H1 (cell line): Measurements from ENCODE around the gene TTBK2. TPM values are rescaled to one million over a fixed set of nuclear protein-coding genes. Genes with fewer than 3 reads are reported as not detected.

ENCODE experiments used
- CTCF ChIA-PET: fragments of 300-600 bp; sonication (Branson Sonifier 250); formaldehyde crosslinking; loops from one replicate; lab custom pipeline; 2021; ENCODE audit not compliant: partially characterized antibody; lab: Charles Lee
- POLR2A ChIA-PET: fragments of 300-600 bp; sonication (Branson Sonifier 250); formaldehyde crosslinking; loops from one replicate; lab custom pipeline; 2021; ENCODE audit warnings: inconsistent platforms; ENCODE audit not compliant: partially characterized antibody; lab: Charles Lee
- DNase-seq, 2 experiments: peaks; one replicate each; pipeline versions ENCODE4 v3.0.0 to v3.0.0-alpha.2; 2010 to 2022; ENCODE audit warnings: low spot score in 2 of 2, low read depth in 1 of 2, mixed read lengths in 1 of 2
- FAIRE-seq: peaks from 2 replicates; lab custom pipeline; 2011; peaks lifted over from hg19 to GRCh38; lab: Jason Lieb, UNC
- H2AFZ ChIP-seq: 2 replicates; pipeline ENCODE4 v1.8.1; 2012; ENCODE audit warnings: low read length, inconsistent platforms
- H2AK5ac ChIP-seq: 2 replicates; pipeline ENCODE4 v1.6.1; 2013; ENCODE audit warnings: low read depth, low read length
- H2BK120ac ChIP-seq: replicated peaks from 2 replicates; pipeline ENCODE3; 2013; ENCODE audit warnings: low read depth, low read length, inconsistent platforms
- H2BK12ac ChIP-seq: 2 replicates; pipeline ENCODE4 v1.6.1; 2013; ENCODE audit warnings: low read depth, low read length
- H2BK15ac ChIP-seq: 2 replicates; pipeline ENCODE4 v1.6.1; 2013; ENCODE audit warnings: low read length
- H2BK20ac ChIP-seq: 2 replicates; pipeline ENCODE4 v1.6.1; 2013; ENCODE audit warnings: low read length
- H2BK5ac ChIP-seq: 2 replicates; pipeline ENCODE4 v1.6.1; 2013; ENCODE audit warnings: low read depth, low read length
- H3K14ac ChIP-seq: 2 replicates; pipeline ENCODE4 v1.6.1; 2013; ENCODE audit warnings: inconsistent platforms; ENCODE audit not compliant: insufficient read length
- H3K18ac ChIP-seq: 2 replicates; pipeline ENCODE4 v1.6.1; 2013; ENCODE audit warnings: low read length; ENCODE audit errors: extremely low read depth
- H3K23ac ChIP-seq: 2 replicates; pipeline ENCODE4 v1.6.1; 2013; ENCODE audit warnings: inconsistent platforms; ENCODE audit not compliant: insufficient read length
- H3K23me2 ChIP-seq: 2 replicates; pipeline ENCODE4 v1.6.1; 2013; ENCODE audit warnings: low read depth, low read length
- H3K27ac ChIP-seq: 2 replicates; pipeline ENCODE4 v1.6.1; 2011; ENCODE audit warnings: low read depth, low read length, inconsistent platforms
- H3K27me3 ChIP-seq, 4 experiments: replicated peaks in 1 of 4; 1 replicate in 1 of 4; 2 replicates in 3 of 4; pipeline versions ENCODE4 v1.6.1 to v1.8.1; 2011 to 2013; ENCODE audit warnings: low read length in 3 of 4, mild to moderate bottlenecking in 3 of 4, inconsistent platforms in 2 of 4, mixed read lengths in 2 of 4, moderate library complexity in 1 of 4; ENCODE audit not compliant: control insufficient read depth in 3 of 4, insufficient read depth in 3 of 4; ENCODE audit errors: extremely low read depth in 1 of 4
- H3K36me3 ChIP-seq, 4 experiments: 2 replicates each; pipeline versions ENCODE4 v1.6.1 to v1.8.1; 2011 to 2013; ENCODE audit warnings: mild to moderate bottlenecking in 4 of 4, low read length in 3 of 4, moderate library complexity in 2 of 4, control low read depth in 1 of 4, inconsistent platforms in 1 of 4; ENCODE audit not compliant: insufficient read depth in 4 of 4, control insufficient read depth in 2 of 4
- H3K4ac ChIP-seq: replicated peaks from 2 replicates; pipeline ENCODE3; 2013; ENCODE audit warnings: low read length, low read depth, mixed read lengths, inconsistent platforms; ENCODE audit not compliant: insufficient read length
- H3K4me1 ChIP-seq, 4 experiments: replicated peaks in 1 of 4; 1 replicate in 1 of 4; 2 replicates in 3 of 4; pipeline versions ENCODE4 v1.6.1 to v1.8.1; 2011 to 2013; ENCODE audit warnings: low read length in 3 of 4, inconsistent platforms in 2 of 4, mixed read lengths in 1 of 4; ENCODE audit not compliant: insufficient read depth in 4 of 4, control insufficient read depth in 3 of 4
- H3K4me2 ChIP-seq, 2 experiments: 2 replicates each; pipeline versions ENCODE4 v1.6.1 to v1.8.1; 2011 to 2013; ENCODE audit warnings: low read depth in 2 of 2, low read length in 2 of 2, control low read depth in 1 of 2, inconsistent platforms in 1 of 2, mild to moderate bottlenecking in 1 of 2; ENCODE audit not compliant: insufficient read depth in 1 of 2
- H3K4me3 ChIP-seq, 4 experiments: fragments of 200-600, 300-600 bp in 1 of 4; sonication (generic), shearing (Covaris generic), sonication (Bioruptor Twin) in 1 of 4; 2 replicates each; pipeline versions ENCODE4 v1.5.1 to v1.8.1; 2011 to 2016; ENCODE audit warnings: low read length in 4 of 4, low read depth in 3 of 4, control low read depth in 2 of 4, inconsistent platforms in 2 of 4, mild to moderate bottlenecking in 2 of 4, mixed read lengths in 1 of 4, moderate library complexity in 1 of 4; ENCODE audit not compliant: insufficient read depth in 2 of 4; ENCODE audit errors: extremely low read depth in 1 of 4
- H3K56ac ChIP-seq: replicated peaks from 2 replicates; pipeline ENCODE3; 2013; ENCODE audit warnings: low read depth, mild to moderate bottlenecking, mixed read lengths, low read length, inconsistent platforms; ENCODE audit not compliant: insufficient read length
- H3K79me1 ChIP-seq: 2 replicates; pipeline ENCODE4 v1.6.1; 2013; ENCODE audit warnings: low read depth, low read length, control low read depth
- H3K79me2 ChIP-seq, 2 experiments: 2 replicates each; pipeline versions ENCODE4 v1.6.1 to v1.8.1; 2012 to 2013; ENCODE audit warnings: low read length in 2 of 2, mild to moderate bottlenecking in 2 of 2, inconsistent platforms in 1 of 2; ENCODE audit not compliant: insufficient read depth in 2 of 2, control insufficient read depth in 1 of 2
- H3K9ac ChIP-seq, 4 experiments: replicated peaks in 1 of 4; 1 replicate in 1 of 4; 2 replicates in 3 of 4; pipeline versions ENCODE4 v1.6.1 to v1.8.1; 2011 to 2013; ENCODE audit warnings: low read depth in 3 of 4, low read length in 3 of 4, control low read depth in 2 of 4, mild to moderate bottlenecking in 2 of 4, moderate library complexity in 2 of 4, inconsistent platforms in 1 of 4; ENCODE audit errors: extremely low read depth in 1 of 4
- H3K9me3 ChIP-seq, 2 experiments: 2 replicates each; pipeline versions ENCODE4 v1.6.1 to v1.8.1; 2012 to 2013; ENCODE audit warnings: mild to moderate bottlenecking in 2 of 2, moderate library complexity in 2 of 2, control low read depth in 1 of 2, inconsistent platforms in 1 of 2, low read depth in 1 of 2, low read length in 1 of 2, mixed read lengths in 1 of 2; ENCODE audit not compliant: insufficient read depth in 2 of 2
- H4K20me1 ChIP-seq, 2 experiments: replicated peaks in 1 of 2; 2 replicates each; pipeline versions ENCODE3 to v1.8.1; 2011 to 2013; ENCODE audit warnings: inconsistent platforms in 2 of 2, low read length in 2 of 2, mild to moderate bottlenecking in 1 of 2; ENCODE audit not compliant: insufficient read depth in 2 of 2, control insufficient read depth in 1 of 2
- H4K5ac ChIP-seq: 2 replicates; pipeline ENCODE4 v1.6.1; 2013; ENCODE audit warnings: low read length, low read depth, mixed read lengths, inconsistent platforms; ENCODE audit not compliant: insufficient read length
- H4K8ac ChIP-seq: 2 replicates; pipeline ENCODE4 v1.8.0; 2013; ENCODE audit warnings: mild to moderate bottlenecking, moderate library complexity, low read length, inconsistent platforms; ENCODE audit not compliant: insufficient read depth; ENCODE audit errors: extremely low read depth
- H4K91ac ChIP-seq: replicated peaks from 2 replicates; pipeline ENCODE3; 2013; ENCODE audit warnings: low read length, mixed read lengths, inconsistent platforms; ENCODE audit not compliant: insufficient read length
- ATF2 ChIP-seq: IDR thresholded peaks from 2 replicates; pipeline ENCODE4 v1.6.1; 2012; ENCODE audit warnings: low read length, inconsistent platforms
- CBX5 ChIP-seq: fragments of 300-800, 300-1000 bp; sonication (generic); IDR thresholded peaks from 2 replicates; pipeline ENCODE4 v1.7.1; 2016; ENCODE audit warnings: antibody characterized with exemption, low read length, low read depth
- EGR1 ChIP-seq: IDR thresholded peaks from 2 replicates; pipeline ENCODE4 v1.6.1; 2011; ENCODE audit warnings: low read depth, low read length, borderline replicate concordance
- FOSL1 ChIP-seq: IDR thresholded peaks from 2 replicates; pipeline ENCODE4 v1.6.1; 2011; ENCODE audit warnings: mild to moderate bottlenecking, low read depth, low read length, moderate library complexity; ENCODE audit not compliant: insufficient read depth
- KDM5A ChIP-seq: fragments of 200-600 bp; IDR thresholded peaks from 2 replicates; pipeline ENCODE4 v1.7.1; 2012; ENCODE audit warnings: mild to moderate bottlenecking, low read length, inconsistent platforms, mixed read lengths
- MAX ChIP-seq: IDR thresholded peaks from 2 replicates; pipeline ENCODE4 v1.6.1; 2012; ENCODE audit warnings: inconsistent platforms
- PHF8 ChIP-seq: fragments of 200-600 bp; sonication (generic); conservative IDR thresholded peaks from 2 replicates; pipeline ENCODE4 v1.7.1; 2012; ENCODE audit warnings: low read depth, mild to moderate bottlenecking, inconsistent platforms, low read length, moderate library complexity
- POLR2AphosphoS5 ChIP-seq: IDR thresholded peaks from 2 replicates; pipeline ENCODE4 v1.6.1; 2011; ENCODE audit warnings: low read depth, low read length
- SIN3A ChIP-seq, 2 experiments: IDR thresholded peaks in 1 of 2; conservative IDR thresholded peaks in 1 of 2; 2 replicates each; pipeline ENCODE4 v1.6.1; 2011 to 2012; ENCODE audit warnings: low read length in 2 of 2, improper control_type of control experiment in 1 of 2, low read depth in 1 of 2, mild to moderate bottlenecking in 1 of 2
- SIRT6 ChIP-seq: IDR thresholded peaks from one replicate; pipeline ENCODE4 v1.7.1; 2012; ENCODE audit warnings: low read length, inconsistent platforms
- SIX5 ChIP-seq: IDR thresholded peaks from 2 replicates; pipeline ENCODE4 v1.6.1; 2011; ENCODE audit warnings: mild to moderate bottlenecking, low read depth, low read length
- SP1 ChIP-seq: IDR thresholded peaks from 2 replicates; pipeline ENCODE4 v1.6.1; 2011; ENCODE audit warnings: low read depth, low read length
- TEAD4 ChIP-seq: IDR thresholded peaks from 2 replicates; pipeline ENCODE4 v1.6.1; 2012; ENCODE audit warnings: low read depth, low read length, inconsistent platforms, mixed read lengths
- WGBS, 2 experiments: shearing (Covaris generic) in 1 of 2; methylation state at CpG; one replicate each; pipeline versions ENCODE4 v1.1.6 to v1.1.7; 2013 to 2015; ENCODE audit warnings: low lambda C conversion rate in 2 of 2, mixed read lengths in 2 of 2, inconsistent platforms in 1 of 2, low coverage in 1 of 2, missing lambda C conversion rate in 1 of 2; ENCODE audit not compliant: insufficient replicate concordance in 2 of 2, insufficient coverage in 1 of 2, insufficient read length in 1 of 2; ENCODE audit errors: extremely low coverage in 1 of 2, missing lambda C conversion rate in 1 of 2; 5-methylcytosine and 5-hydroxymethylcytosine counted together
- polyA plus RNA-seq, 7 experiments: library from polyadenylated mRNA; depleted of rRNA in 3 of 7; stranded (reverse) in 5 of 7; unstranded in 2 of 7; fragments of >200 nt in 5 of 7; fragments of 200-250 nt in 2 of 7; gene quantifications; 1 replicate in 5 of 7; 2 replicates in 1 of 7; 4 replicates in 1 of 7; pipeline versions ENCODE4 v1.2.1 to v1.2.3, GENCODE V29; 2011 to 2013; ENCODE audit warnings: missing spikeins in 2 of 7, mixed read lengths in 2 of 7
- total RNA-seq: library from RNA; stranded (reverse); fragmentation: NEBNext Ultra II Directional; extraction: Animal tissue kit (Norgen Biotek cat#: 25700); gene quantifications from 2 replicates; pipeline ENCODE4 v1.2.1, GENCODE V29; 2021

Gene TTBK2
- total and polyA plus RNA-seq, 2 of the 8 experiments (the other 6 are each of a cell fraction or from before 2014, with no cell fraction given), result 2.7 to 18.2 TPM

- Histone ChIP-seq H3K9me3 (no peaks in the 10 kb centered on the region), H4K5ac (no peak overlapping the region), H2BK120ac (no peak overlapping the region), H3K36me3 (no peaks in the 10 kb centered on the region), H3K23me2 (no peaks in the 10 kb centered on the region), H3K56ac (no peak overlapping the region), H3K23ac (no peak overlapping the region), H3K4me2 (no peak overlapping the region), H2AK5ac (no peak overlapping the region), H2BK15ac (no peak overlapping the region), H3K4ac (no peak overlapping the region), H4K91ac (no peak overlapping the region), H3K14ac (no peak overlapping the region), H3K79me1 (no peaks in the 10 kb centered on the region), H3K27ac (no peak overlapping the region), H3K27me3 (no peaks in the 10 kb centered on the region), H3K18ac (no peak overlapping the region), H4K8ac (no peak overlapping the region), H4K20me1 (no peaks in the 10 kb centered on the region), H2BK12ac (no peak overlapping the region), H3K4me1 (no peaks in the 10 kb centered on the region), H3K4me3 (no peak overlapping the region), H3K79me2 (no peaks in the 10 kb centered on the region), H2BK20ac (no peak overlapping the region), H2BK5ac (no peak overlapping the region), H2AFZ (no peak overlapping the region), H3K9ac (no peak overlapping the region)
- DNase-seq, result no peak
- POLR2A ChIA-PET, result no interaction called here
- no peak for FAIRE-seq
- 68% methylated on average over 1 of the region's 1 CpG; no CpG with 5 or more reads in 1 of the 2 experiments for WGBS, 2 experiments
- CTCF ChIA-PET, result interaction anchor here (0.7 kb wide), 1 partner anchor 293 kb away, joined by 6 read pairs; no protein-coding TSS in a partner anchor
- no peak for TF ChIP-seq FOSL1
- TF ChIP-seq TEAD4, result no peak
- no peak for TF ChIP-seq SIRT6
- no peak for TF ChIP-seq EGR1
- TF ChIP-seq SIX5, result no peak
- no peak for TF ChIP-seq SIN3A (conservative IDR thresholded peaks at IDR 0.05 in 1 of 2, IDR thresholded peaks at IDR 0.05 in 1 of 2; ENCODE audit: low read depth in 1 of 2, low read length in 2 of 2)
- TF ChIP-seq MAX, result no peak
- TF ChIP-seq SP1, result no peak
- TF ChIP-seq ATF2, result no peak
- no peak for TF ChIP-seq PHF8
- TF ChIP-seq POLR2AphosphoS5, result no peak
- no peak for TF ChIP-seq CBX5
- no peak for TF ChIP-seq KDM5A
Measured at GRCh38 chr15:42819786-42820185, 100.8 kb downstream of the TTBK2 start.
